ENCODE measurements around the gene SCN2B. TPM values are rescaled to one million over a fixed set of nuclear protein-coding genes. Genes with fewer than 3 reads are reported as not detected.

SCN2B gene
- total and polyA plus RNA-seq, 7 donors = 0.23 to 1.7 (median 0.95) TPM

DNA sequence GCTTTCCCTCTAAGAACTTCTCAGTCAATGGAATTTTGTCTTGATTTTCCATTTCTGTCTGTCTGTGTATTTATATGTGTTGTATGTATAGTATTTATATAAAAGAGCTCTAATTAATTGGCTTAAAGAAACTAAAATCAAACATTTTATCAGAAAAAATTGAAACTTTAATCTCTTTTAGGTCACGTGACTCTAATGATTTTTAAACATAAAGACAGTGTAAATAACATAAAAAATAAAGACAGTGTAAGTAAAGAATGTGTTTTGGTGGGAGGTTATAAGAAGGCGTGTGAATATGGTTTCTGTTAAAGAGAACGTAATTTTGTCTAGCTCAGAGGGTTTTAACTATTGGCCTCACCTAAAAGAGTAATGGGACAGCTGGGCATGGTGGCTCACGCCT lies 46.0 kb upstream of the SCN2B start:
- TF ChIP-seq POLR2A (IDR thresholded peaks at IDR 0.05) (no peak), POLR2AphosphoS5 (IDR thresholded peaks at IDR 0.05) (no peak), EP300 (IDR thresholded peaks at IDR 0.05) (no peak)
- TF ChIP-seq, protein P1, sequence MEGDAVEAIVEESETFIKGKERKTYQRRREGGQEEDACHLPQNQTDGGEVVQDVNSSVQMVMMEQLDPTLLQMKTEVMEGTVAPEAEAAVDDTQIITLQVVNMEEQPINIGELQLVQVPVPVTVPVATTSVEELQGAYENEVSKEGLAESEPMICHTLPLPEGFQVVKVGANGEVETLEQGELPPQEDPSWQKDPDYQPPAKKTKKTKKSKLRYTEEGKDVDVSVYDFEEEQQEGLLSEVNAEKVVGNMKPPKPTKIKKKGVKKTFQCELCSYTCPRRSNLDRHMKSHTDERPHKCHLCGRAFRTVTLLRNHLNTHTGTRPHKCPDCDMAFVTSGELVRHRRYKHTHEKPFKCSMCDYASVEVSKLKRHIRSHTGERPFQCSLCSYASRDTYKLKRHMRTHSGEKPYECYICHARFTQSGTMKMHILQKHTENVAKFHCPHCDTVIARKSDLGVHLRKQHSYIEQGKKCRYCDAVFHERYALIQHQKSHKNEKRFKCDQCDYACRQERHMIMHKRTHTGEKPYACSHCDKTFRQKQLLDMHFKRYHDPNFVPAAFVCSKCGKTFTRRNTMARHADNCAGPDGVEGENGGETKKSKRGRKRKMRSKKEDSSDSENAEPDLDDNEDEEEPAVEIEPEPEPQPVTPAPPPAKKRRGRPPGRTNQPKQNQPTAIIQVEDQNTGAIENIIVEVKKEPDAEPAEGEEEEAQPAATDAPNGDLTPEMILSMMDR (IDR thresholded peaks at IDR 0.05) = no peak
- H3K36me3 ChIP-seq = no peaks in the 10 kb centered on the region
- H3K4me3 ChIP-seq = no peak overlapping the region
- no peak overlapping the region for H3K27ac ChIP-seq
- DNase-seq = no peak
- no peaks in the 10 kb centered on the region for H3K4me1 ChIP-seq
- WGBS, 2 donors = 55 to 74% methylated on average over 4 of the region's 4 CpGs
- intact Hi-C loops (cut with DNase I) = no loop called here
- H3K9me3 ChIP-seq = no peaks in the 10 kb centered on the region
- peaks cover 0 to 26% (median 7%) of the 10 kb centered on the region in 3 donors for H3K27me3 ChIP-seq

DNA sequence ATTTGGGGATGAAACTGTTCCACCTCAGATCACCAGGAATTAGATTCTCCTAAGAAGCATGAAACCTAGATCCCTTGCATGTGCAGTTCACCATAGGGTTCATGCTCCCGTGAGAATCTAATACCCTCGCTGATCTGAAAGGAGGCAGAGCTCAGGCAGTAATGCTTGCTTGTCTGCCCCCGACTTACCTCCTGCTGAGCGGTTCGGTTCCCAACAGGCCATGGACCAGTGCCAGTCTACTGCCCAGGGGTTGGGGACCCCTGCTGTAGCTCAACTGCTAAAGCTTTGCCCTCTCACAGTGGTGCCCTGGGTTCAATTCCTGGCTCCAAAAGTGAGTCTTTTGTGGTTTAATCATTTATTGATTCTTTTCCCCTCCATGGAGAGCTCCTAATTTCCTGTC lies 45.0 kb upstream of the SCN2B start:
- 88% methylated on average over 5 of the region's 5 CpGs for WGBS, 2 donors
- no peaks in the 10 kb centered on the region for H3K9me3 ChIP-seq
- TF ChIP-seq, protein P1 (IDR thresholded peaks at IDR 0.05) = no peak
- no peak for TF ChIP-seq POLR2AphosphoS5 (IDR thresholded peaks at IDR 0.05)
- no peak for TF ChIP-seq EP300 (IDR thresholded peaks at IDR 0.05)
- no peak for TF ChIP-seq POLR2A (IDR thresholded peaks at IDR 0.05)
- peaks cover 0 to 26% (median 7%) of the 10 kb centered on the region in 3 donors for H3K27me3 ChIP-seq
- H3K4me1 ChIP-seq = no peaks in the 10 kb centered on the region
- H3K4me3 ChIP-seq = no peak overlapping the region
- DNase-seq = no peak
- intact Hi-C loops (cut with DNase I) = no loop called here
- H3K36me3 ChIP-seq = no peaks in the 10 kb centered on the region
- no peak overlapping the region for H3K27ac ChIP-seq

DNA sequence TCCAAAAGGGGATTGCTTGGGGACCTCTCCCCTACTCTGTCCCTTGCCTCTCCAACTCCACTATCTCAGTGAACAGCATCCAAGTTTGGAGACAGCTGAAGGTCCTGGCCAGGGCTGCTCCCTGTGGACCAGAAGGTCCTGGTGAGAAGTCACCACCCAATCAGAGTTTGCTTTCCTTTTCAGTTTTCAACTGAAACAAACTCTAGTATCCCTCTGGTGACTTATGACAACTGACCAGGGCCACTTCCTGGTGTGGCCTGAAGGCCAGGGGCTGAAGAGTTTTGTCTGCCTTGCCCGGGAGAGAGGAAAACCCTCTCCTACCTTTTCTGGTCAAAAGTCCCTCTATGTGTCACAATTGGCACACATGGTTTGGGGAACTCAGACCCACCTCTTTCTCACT lies 43.3 kb upstream of the SCN2B start:
- 65 to 83% methylated on average over 1 of the region's 1 CpG for WGBS, 2 donors
- intact Hi-C loops (cut with DNase I) = no loop called here

DNA sequence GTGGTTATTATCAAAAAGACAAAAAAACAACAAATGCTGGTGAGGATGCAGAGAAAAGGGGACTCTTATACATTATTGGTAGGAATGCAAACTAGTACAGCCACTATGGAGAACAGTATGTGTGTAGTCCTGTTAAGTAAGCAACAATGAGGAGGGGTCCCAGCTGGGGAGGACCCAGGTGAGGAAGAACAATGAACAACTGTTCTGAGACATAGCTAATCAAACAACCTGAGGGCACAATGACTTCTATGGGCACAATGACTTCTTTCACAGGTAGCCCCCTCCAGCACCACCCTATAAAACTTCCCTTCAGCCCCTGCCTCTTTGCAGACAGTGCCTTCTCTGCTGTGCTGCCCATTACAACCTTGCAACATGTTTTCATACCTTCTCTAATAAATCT lies 42.8 kb upstream of the SCN2B start:
- H3K4me3 ChIP-seq = no peak overlapping the region
- DNase-seq = no peak
- H3K27me3 ChIP-seq = peaks cover 0 to 26% (median 7%) of the 10 kb centered on the region in 3 donors
- H3K36me3 ChIP-seq = no peaks in the 10 kb centered on the region
- H3K9me3 ChIP-seq = no peaks in the 10 kb centered on the region
- intact Hi-C loops (cut with DNase I) = no loop called here
- TF ChIP-seq, protein P1 (IDR thresholded peaks at IDR 0.05) = no peak
- TF ChIP-seq POLR2A (IDR thresholded peaks at IDR 0.05) = no peak
- TF ChIP-seq POLR2AphosphoS5 (IDR thresholded peaks at IDR 0.05) = no peak
- TF ChIP-seq EP300 (IDR thresholded peaks at IDR 0.05) = no peak
- H3K27ac ChIP-seq = no peak overlapping the region
- no peaks in the 10 kb centered on the region for H3K4me1 ChIP-seq

More for the DNA sequence above, 43.3 kb upstream of the SCN2B start:
- TF ChIP-seq EP300 (IDR thresholded peaks at IDR 0.05) = no peak
- TF ChIP-seq POLR2AphosphoS5 (IDR thresholded peaks at IDR 0.05) = no peak
- TF ChIP-seq, protein P1 (IDR thresholded peaks at IDR 0.05) = no peak
- TF ChIP-seq POLR2A (IDR thresholded peaks at IDR 0.05) = no peak
- no peak overlapping the region for H3K4me3 ChIP-seq
- H3K9me3 ChIP-seq = no peaks in the 10 kb centered on the region
- H3K27ac ChIP-seq = no peak overlapping the region
- H3K27me3 ChIP-seq = peaks cover 0 to 26% (median 7%) of the 10 kb centered on the region in 3 donors
- DNase-seq = no peak
- no peaks in the 10 kb centered on the region for H3K4me1 ChIP-seq
- no peaks in the 10 kb centered on the region for H3K36me3 ChIP-seq

DNA sequence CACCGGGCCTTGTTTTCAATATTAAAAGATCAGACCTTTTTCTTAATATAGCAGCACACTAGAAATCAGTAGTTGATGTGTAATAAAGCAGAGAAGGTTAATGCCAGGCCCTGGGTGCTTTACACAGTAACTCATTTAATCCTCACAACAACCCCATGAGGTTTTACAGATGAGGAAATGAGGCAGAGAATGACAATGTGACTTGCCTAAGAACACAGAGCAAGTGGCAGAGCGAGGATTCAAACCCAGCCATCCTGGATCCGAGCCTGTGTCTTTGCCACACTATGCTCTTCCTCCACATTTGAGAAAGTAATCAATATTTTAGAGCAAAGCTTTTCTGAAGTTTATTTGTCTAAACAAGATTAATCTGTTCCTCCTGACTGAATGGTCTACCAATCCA lies 41.1 kb upstream of the SCN2B start:
- 77 to 87% methylated on average over 3 of the region's 3 CpGs for WGBS, 2 donors
- Histone ChIP-seq H3K27ac (no peak overlapping the region), H3K4me1 (no peaks in the 10 kb centered on the region), H3K9me3 (no peaks in the 10 kb centered on the region), H3K36me3 (no peaks in the 10 kb centered on the region), H3K27me3 (peaks cover 0 to 23% (median 7%) of the 10 kb centered on the region in 3 donors), H3K4me3 (no peak overlapping the region)
- TF ChIP-seq, protein P1 (IDR thresholded peaks at IDR 0.05) = no peak
- TF ChIP-seq POLR2AphosphoS5 (IDR thresholded peaks at IDR 0.05) = no peak
- TF ChIP-seq EP300 (IDR thresholded peaks at IDR 0.05) = no peak
- no peak for TF ChIP-seq POLR2A (IDR thresholded peaks at IDR 0.05)
- DNase-seq = no peak
- intact Hi-C loops (cut with DNase I) = no loop called here
